RWPE2 (cell line): ENCODE measurements around the gene HDDC3.

Experiments used
- ATAC-seq: fragments of 200-7000 bp; cut with Tn5 transposase; 3 replicates; pipeline ENCODE4 v1.9.1; 2021; ENCODE audit warnings: low read depth
- DNase-seq: peaks from one replicate; pipeline ENCODE4 v3.0.0-alpha.2; 2020; ENCODE audit warnings: low spot score
- H3K27ac ChIP-seq: fragments of 450-650 bp; 2 replicates; pipeline ENCODE4 v1.5.1; 2017; ENCODE audit warnings: mild to moderate bottlenecking; ENCODE audit not compliant: poor library complexity, severe bottlenecking
- H3K27me3 ChIP-seq: fragments of 250-450 bp; sonication (Bioruptor Pico); 2 replicates; pipeline ENCODE4 v1.5.1; 2021; ENCODE audit warnings: mild to moderate bottlenecking, moderate library complexity; ENCODE audit not compliant: insufficient read depth, poor library complexity, severe bottlenecking
- H3K36me3 ChIP-seq: fragments of 250-450 bp; sonication (Bioruptor Pico); 2 replicates; pipeline ENCODE4 v1.5.1; 2020; ENCODE audit warnings: low read depth, mild to moderate bottlenecking, moderate library complexity
- H3K4me1 ChIP-seq: fragments of 250-450 bp; sonication (Bioruptor Pico); 2 replicates; pipeline ENCODE4 v1.5.1; 2021; ENCODE audit warnings: mild to moderate bottlenecking, moderate library complexity; ENCODE audit not compliant: insufficient read depth, poor library complexity, severe bottlenecking
- H3K4me3 ChIP-seq: fragments of 250-450 bp; sonication (Bioruptor Pico); 2 replicates; pipeline ENCODE4 v1.5.1; 2021; ENCODE audit warnings: mild to moderate bottlenecking, moderate library complexity; ENCODE audit not compliant: severe bottlenecking
- H3K9me3 ChIP-seq: fragments of 250-450 bp; sonication (Bioruptor Pico); 2 replicates; pipeline ENCODE4 v1.5.1; 2021; ENCODE audit warnings: mild to moderate bottlenecking, moderate library complexity; ENCODE audit not compliant: severe bottlenecking
- TF ChIP-seq, protein P1 (sequence below): fragments of 450-650 bp; IDR thresholded peaks from one replicate; pipeline ENCODE4 v1.5.1; 2017; ENCODE audit warnings: mild to moderate bottlenecking, moderate library complexity; ENCODE audit not compliant: poor library complexity, severe bottlenecking

HDDC3 gene

DNA sequence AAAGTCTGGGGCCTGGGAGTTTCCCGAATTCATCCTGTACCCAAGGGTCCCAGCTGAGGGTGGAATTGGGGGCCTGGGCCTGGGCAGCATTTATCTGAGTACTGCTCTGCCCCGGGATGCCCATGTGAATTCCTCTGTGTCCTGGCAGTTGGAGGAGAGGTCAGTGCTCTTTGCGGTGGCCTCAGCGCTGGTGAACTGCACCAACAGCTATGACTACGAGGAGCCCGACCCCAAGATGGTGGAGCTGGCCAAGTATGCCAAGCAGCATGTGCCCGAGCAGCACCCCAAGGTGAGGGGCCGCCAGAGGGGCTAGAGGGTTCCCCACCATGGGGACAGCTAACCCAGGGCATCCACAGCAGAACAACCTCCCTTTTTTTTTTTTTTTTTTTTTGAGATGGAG is 16.2 kb upstream of the HDDC3 start:
- peaks cover 84% of the 10 kb centered on the region for H3K36me3 ChIP-seq

GRCh38 chr15:90947577-90948357 is 15.4 kb upstream of the HDDC3 start:
- ATAC-seq (no peak), DNase-seq (no peak)
- Histone ChIP-seq H3K9me3 (no peaks in the 10 kb centered on the region), H3K36me3 (peaks cover 88% of the 10 kb centered on the region), H3K4me3 (no peak overlapping the region), H3K27me3 (no peaks in the 10 kb centered on the region), H3K4me1 (peaks cover 9% of the 10 kb centered on the region), H3K27ac (no peak overlapping the region)
- TF ChIP-seq, protein P1, sequence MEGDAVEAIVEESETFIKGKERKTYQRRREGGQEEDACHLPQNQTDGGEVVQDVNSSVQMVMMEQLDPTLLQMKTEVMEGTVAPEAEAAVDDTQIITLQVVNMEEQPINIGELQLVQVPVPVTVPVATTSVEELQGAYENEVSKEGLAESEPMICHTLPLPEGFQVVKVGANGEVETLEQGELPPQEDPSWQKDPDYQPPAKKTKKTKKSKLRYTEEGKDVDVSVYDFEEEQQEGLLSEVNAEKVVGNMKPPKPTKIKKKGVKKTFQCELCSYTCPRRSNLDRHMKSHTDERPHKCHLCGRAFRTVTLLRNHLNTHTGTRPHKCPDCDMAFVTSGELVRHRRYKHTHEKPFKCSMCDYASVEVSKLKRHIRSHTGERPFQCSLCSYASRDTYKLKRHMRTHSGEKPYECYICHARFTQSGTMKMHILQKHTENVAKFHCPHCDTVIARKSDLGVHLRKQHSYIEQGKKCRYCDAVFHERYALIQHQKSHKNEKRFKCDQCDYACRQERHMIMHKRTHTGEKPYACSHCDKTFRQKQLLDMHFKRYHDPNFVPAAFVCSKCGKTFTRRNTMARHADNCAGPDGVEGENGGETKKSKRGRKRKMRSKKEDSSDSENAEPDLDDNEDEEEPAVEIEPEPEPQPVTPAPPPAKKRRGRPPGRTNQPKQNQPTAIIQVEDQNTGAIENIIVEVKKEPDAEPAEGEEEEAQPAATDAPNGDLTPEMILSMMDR: no peak

More for the DNA sequence above, 16.2 kb upstream of the HDDC3 start:
- Histone ChIP-seq H3K27me3 (no peaks in the 10 kb centered on the region), H3K4me3 (no peak overlapping the region), H3K9me3 (no peaks in the 10 kb centered on the region), H3K4me1 (peaks cover 9% of the 10 kb centered on the region), H3K27ac (peak overlapping the region; percentile 36)
- TF ChIP-seq, protein P1: no peak
- ATAC-seq (no peak), DNase-seq (no peak)

GRCh38 chr15:90946941-90947576 is 14.7 kb upstream of the HDDC3 start:
- ATAC-seq: no peak
- no peak overlapping the region for H3K4me3 ChIP-seq
- no peak for DNase-seq
- H3K27ac ChIP-seq: no peak overlapping the region
- H3K27me3 ChIP-seq: no peaks in the 10 kb centered on the region
- TF ChIP-seq, protein P1: no peak
- H3K4me1 ChIP-seq: peaks cover 9% of the 10 kb centered on the region
- H3K9me3 ChIP-seq: no peaks in the 10 kb centered on the region
- H3K36me3 ChIP-seq: peaks cover 95% of the 10 kb centered on the region

DNA sequence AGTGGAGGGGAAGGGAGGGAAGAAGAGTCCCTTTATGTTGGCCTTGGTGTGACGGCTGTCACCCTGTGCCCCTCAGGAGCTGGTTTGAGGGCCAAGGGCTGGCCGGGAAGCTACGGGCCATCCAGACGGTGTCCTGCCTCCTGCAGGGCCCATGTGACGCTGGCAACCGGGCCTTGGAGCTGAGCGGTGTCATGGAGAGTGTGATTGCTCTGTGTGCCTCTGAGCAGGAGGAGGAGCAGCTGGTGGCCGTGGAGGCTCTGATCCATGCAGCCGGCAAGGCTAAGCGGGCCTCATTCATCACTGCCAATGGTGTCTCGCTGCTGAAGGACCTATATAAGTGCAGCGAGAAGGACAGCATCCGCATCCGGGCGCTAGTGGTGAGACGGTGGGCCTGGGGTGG is 14.2 kb upstream of the HDDC3 start:
- Histone ChIP-seq H3K27ac (no peak overlapping the region), H3K27me3 (no peaks in the 10 kb centered on the region), H3K4me1 (peaks cover 9% of the 10 kb centered on the region), H3K36me3 (peaks cover 93% of the 10 kb centered on the region), H3K4me3 (no peak overlapping the region), H3K9me3 (no peaks in the 10 kb centered on the region)
- ATAC-seq (no peak), DNase-seq (no peak)
- TF ChIP-seq, protein P1: no peak

GRCh38 chr15:90945091-90945490 is 12.7 kb upstream of the HDDC3 start:
- no peak for ATAC-seq
- no peak for DNase-seq
- H3K27ac ChIP-seq: no peak overlapping the region
- H3K9me3 ChIP-seq: no peaks in the 10 kb centered on the region
- no peak overlapping the region for H3K4me3 ChIP-seq
- TF ChIP-seq, protein P1: no peak
- H3K4me1 ChIP-seq: peaks cover 9% of the 10 kb centered on the region
- H3K36me3 ChIP-seq: peaks cover 93% of the 10 kb centered on the region
- no peaks in the 10 kb centered on the region for H3K27me3 ChIP-seq
